ENCODE data around the gene ARPIN.
"Not testable (repeated sequence)": the region's sequence is repeated elsewhere in the genome, so short reads cannot be mapped to it uniquely, and the experiment has no call there.

Gene ARPIN

DNA sequence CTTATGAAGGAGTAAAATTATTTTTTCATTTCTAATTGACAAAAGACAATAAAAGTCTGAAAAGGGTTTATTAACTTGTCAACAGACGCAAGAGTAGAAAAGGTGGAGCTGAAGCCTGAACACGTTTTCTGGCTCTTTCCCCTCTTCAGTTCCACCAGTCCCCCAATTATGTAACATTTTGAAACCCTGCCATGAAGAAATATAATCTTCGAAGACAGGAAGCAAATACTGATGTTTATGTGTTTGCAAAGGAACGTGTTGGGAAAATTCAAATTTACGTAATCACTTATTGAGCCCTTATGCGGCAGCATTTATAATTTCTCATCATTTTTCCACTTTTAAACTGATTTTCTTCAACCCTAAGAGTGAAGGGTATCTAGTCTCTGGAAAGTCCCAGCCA lies 19.7 kb downstream of the ARPIN start:
- peak overlapping the region; percentile 98 for H2AFZ ChIP-seq (ENCODE audit: low read depth, low read length, severe bottlenecking)
- H3K79me2 ChIP-seq (ENCODE audit: insufficient read depth, low read length): peaks cover 27% of the 10 kb centered on the region
- H3K36me3 ChIP-seq (ENCODE audit: low read length): peaks cover 8% of the 10 kb centered on the region
- H4K20me1 ChIP-seq (ENCODE audit: low read depth, low read length): no peaks in the 10 kb centered on the region
- 0 out of 2 replicates have a peak, but pooled peaks cover 4% of the 10 kb centered on the region for H3F3A ChIP-seq (ENCODE audit: insufficient read depth)
- peak overlapping the region; percentile 98 for H3K4me3 ChIP-seq (ENCODE audit: insufficient read depth, low read length, poor library complexity, severe bottlenecking)
- TF ChIP-seq, protein P1, sequence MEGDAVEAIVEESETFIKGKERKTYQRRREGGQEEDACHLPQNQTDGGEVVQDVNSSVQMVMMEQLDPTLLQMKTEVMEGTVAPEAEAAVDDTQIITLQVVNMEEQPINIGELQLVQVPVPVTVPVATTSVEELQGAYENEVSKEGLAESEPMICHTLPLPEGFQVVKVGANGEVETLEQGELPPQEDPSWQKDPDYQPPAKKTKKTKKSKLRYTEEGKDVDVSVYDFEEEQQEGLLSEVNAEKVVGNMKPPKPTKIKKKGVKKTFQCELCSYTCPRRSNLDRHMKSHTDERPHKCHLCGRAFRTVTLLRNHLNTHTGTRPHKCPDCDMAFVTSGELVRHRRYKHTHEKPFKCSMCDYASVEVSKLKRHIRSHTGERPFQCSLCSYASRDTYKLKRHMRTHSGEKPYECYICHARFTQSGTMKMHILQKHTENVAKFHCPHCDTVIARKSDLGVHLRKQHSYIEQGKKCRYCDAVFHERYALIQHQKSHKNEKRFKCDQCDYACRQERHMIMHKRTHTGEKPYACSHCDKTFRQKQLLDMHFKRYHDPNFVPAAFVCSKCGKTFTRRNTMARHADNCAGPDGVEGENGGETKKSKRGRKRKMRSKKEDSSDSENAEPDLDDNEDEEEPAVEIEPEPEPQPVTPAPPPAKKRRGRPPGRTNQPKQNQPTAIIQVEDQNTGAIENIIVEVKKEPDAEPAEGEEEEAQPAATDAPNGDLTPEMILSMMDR (IDR thresholded peaks at IDR 0.05; ENCODE audit: insufficient read depth, low read length, poor library complexity, severe bottlenecking): no peak
- TF ChIP-seq EZH2phosphoT487 (conservative IDR thresholded peaks at IDR 0.05; ENCODE audit: low read length): no peak
- no peaks in the 10 kb centered on the region for H3K27me3 ChIP-seq (ENCODE audit: low read length)
- H3K27ac ChIP-seq (ENCODE audit: low read depth, low read length): no peak overlapping the region
- no peaks in the 10 kb centered on the region for H3K9me2 ChIP-seq (replicated peaks; ENCODE audit: insufficient read depth, low read length)
- peak overlapping the region; percentile 89 for H3K9ac ChIP-seq (ENCODE audit: low read length)
- no peaks in the 10 kb centered on the region for H3K9me3 ChIP-seq (ENCODE audit: insufficient read depth, low read length)
- peak overlapping the region; percentile 99 for H3K4me2 ChIP-seq (ENCODE audit: low read depth, low read length, poor library complexity, severe bottlenecking)

DNA sequence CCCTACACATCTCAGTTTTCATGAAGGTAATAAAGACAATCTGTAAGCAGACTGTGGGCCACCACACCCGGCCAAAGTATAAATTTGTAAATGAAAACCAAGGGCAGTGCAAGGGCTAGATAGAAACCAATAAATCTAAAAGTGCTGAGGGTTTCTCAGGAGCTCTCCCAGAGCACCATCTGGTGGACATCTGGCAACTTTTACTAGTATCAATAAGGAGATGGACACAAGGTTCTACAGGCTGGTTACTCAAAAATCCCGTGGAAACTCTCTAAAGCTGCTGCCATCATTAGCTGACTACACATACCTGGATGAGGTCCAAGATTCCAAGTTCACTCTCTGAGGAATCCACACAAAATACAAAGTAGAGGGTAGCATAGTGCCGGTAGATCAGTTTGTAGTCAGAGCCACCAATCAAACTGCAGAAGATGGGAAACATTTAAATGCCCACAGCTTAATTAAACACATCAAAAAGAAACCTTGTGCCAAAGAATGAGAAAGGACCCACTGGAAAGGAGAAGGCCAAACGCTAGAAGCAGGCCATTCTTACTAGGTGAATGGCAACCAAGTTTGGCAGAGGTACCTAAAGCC lies 24.4 kb downstream of the ARPIN start:
- TF ChIP-seq EZH2phosphoT487 (conservative IDR thresholded peaks at IDR 0.05; ENCODE audit: low read length): no peak
- TF ChIP-seq, protein P1 (IDR thresholded peaks at IDR 0.05; ENCODE audit: insufficient read depth, low read length, poor library complexity, severe bottlenecking): no peak
- Histone ChIP-seq H3K27me3 (ENCODE audit: low read length) (no peaks in the 10 kb centered on the region), H3K4me3 (ENCODE audit: insufficient read depth, low read length, poor library complexity, severe bottlenecking) (no peak overlapping the region), H3K9me3 (ENCODE audit: insufficient read depth, low read length) (no peaks in the 10 kb centered on the region), H2AFZ (ENCODE audit: low read depth, low read length, severe bottlenecking) (no peak overlapping the region), H3K4me2 (ENCODE audit: low read depth, low read length, poor library complexity, severe bottlenecking) (no peak overlapping the region), H3F3A (ENCODE audit: insufficient read depth) (peaks cover 4% of the 10 kb centered on the region; the same call in 1 of the 2 replicates), H3K9ac (ENCODE audit: low read length) (no peak overlapping the region), H3K79me2 (ENCODE audit: insufficient read depth, low read length) (peaks cover 23% of the 10 kb centered on the region), H4K20me1 (ENCODE audit: low read depth, low read length) (no peaks in the 10 kb centered on the region), H3K36me3 (ENCODE audit: low read length) (peaks cover 16% of the 10 kb centered on the region), H3K27ac (ENCODE audit: low read depth, low read length) (no peak overlapping the region), H3K9me2 (replicated peaks; ENCODE audit: insufficient read depth, low read length) (no peaks in the 10 kb centered on the region)

DNA sequence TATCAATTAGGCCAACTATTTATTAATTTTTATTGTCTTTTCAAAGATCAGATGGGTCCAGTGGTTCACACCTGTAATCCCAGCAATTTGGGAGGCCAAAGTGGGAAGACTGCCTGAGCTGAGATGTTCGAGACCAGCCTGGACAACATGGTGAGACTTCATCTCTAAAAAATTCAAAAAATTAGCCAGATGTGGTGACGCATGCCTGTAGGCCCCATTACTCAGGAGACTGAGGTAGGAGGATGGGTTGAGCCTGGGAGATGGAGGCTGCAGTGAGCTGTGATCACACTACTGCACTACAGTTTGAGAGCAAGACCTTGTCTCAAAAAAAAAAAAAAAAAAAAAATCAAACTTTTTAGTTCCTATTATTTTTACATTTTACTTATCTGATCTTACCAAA lies 27.1 kb downstream of the ARPIN start:
- no peak overlapping the region for H3K4me3 ChIP-seq (ENCODE audit: insufficient read depth, low read length, poor library complexity, severe bottlenecking)
- no peaks in the 10 kb centered on the region for H3K9me2 ChIP-seq (replicated peaks; ENCODE audit: insufficient read depth, low read length)
- H2AFZ ChIP-seq (ENCODE audit: low read depth, low read length, severe bottlenecking): no peak overlapping the region
- TF ChIP-seq, protein P1 (IDR thresholded peaks at IDR 0.05; ENCODE audit: insufficient read depth, low read length, poor library complexity, severe bottlenecking): no peak
- no peak for TF ChIP-seq EZH2phosphoT487 (conservative IDR thresholded peaks at IDR 0.05; ENCODE audit: low read length)
- H3K9ac ChIP-seq (ENCODE audit: low read length): no peak overlapping the region
- H3K36me3 ChIP-seq (ENCODE audit: low read length): peaks cover 16% of the 10 kb centered on the region
- no peaks in the 10 kb centered on the region for H3K9me3 ChIP-seq (ENCODE audit: insufficient read depth, low read length)
- no peak overlapping the region for H3K4me2 ChIP-seq (ENCODE audit: low read depth, low read length, poor library complexity, severe bottlenecking)
- no peaks in the 10 kb centered on the region; the same call in 1 of the 2 replicates for H3F3A ChIP-seq (ENCODE audit: insufficient read depth)
- no peaks in the 10 kb centered on the region for H4K20me1 ChIP-seq (ENCODE audit: low read depth, low read length)
- no peaks in the 10 kb centered on the region for H3K79me2 ChIP-seq (ENCODE audit: insufficient read depth, low read length)
- H3K27ac ChIP-seq (ENCODE audit: low read depth, low read length): no peak overlapping the region
- no peaks in the 10 kb centered on the region for H3K27me3 ChIP-seq (ENCODE audit: low read length)

DNA sequence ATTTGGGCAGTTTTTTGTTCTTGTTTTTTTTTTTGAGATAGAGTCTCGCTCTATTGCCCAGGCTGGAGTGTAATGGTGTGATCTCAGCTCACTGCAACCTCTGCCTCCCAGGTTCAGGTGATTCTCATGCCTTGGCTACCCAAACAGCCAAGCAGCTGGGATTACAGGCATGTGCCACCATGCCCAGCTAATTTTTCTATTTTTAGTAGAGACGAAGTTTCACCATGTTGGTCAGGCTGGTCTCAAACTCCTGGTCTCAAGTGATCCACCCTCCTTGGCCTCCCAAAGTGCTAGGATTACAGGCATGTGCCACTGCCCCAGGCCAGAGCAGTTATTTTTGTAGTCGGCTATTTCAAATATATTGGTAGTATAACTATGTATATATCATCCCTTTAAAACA lies 27.6 kb downstream of the ARPIN start:
- H3K79me2 ChIP-seq (ENCODE audit: insufficient read depth, low read length); H3K4me3 ChIP-seq (ENCODE audit: insufficient read depth, low read length, poor library complexity, severe bottlenecking); H3K9me2 ChIP-seq (replicated peaks; ENCODE audit: insufficient read depth, low read length); H3K4me2 ChIP-seq (ENCODE audit: low read depth, low read length, poor library complexity, severe bottlenecking); H3F3A ChIP-seq (ENCODE audit: insufficient read depth); H4K20me1 ChIP-seq (ENCODE audit: low read depth, low read length); H3K27me3 ChIP-seq (ENCODE audit: low read length); H3K27ac ChIP-seq (ENCODE audit: low read depth, low read length); H2AFZ ChIP-seq (ENCODE audit: low read depth, low read length, severe bottlenecking); H3K9me3 ChIP-seq (ENCODE audit: insufficient read depth, low read length); H3K9ac ChIP-seq (ENCODE audit: low read length): not testable (repeated sequence)
- H3K36me3 ChIP-seq (ENCODE audit: low read length): peaks cover 16% of the 10 kb centered on the region

Measured in SU-DHL-6 (cell line).